Activated CD8-positive, alpha-beta T cell treated with anti-CD3 and anti-CD28 coated beads for 36 hours (primary cell): ENCODE measurements around the gene DSC1. TPM values are rescaled to one million over a fixed set of nuclear protein-coding genes. Genes with fewer than 3 reads are reported as not detected.

Experiments
- ATAC-seq: fragments of 200-7000 bp; cut with Tn5 transposase; one replicate; pipeline ENCODE4 v1.10.0; 2021; ENCODE audit warnings: mild to moderate bottlenecking, moderate library complexity
- CTCF ChIA-PET: fragments of 350-600 bp; sonication (Branson Sonifier 250); formaldehyde crosslinking; loops from one replicate; lab custom pipeline; 2021; ENCODE audit warnings: antibody characterized with exemption; lab: Charles Lee
- POLR2A ChIA-PET: fragments of 350-600 bp; sonication (Branson Sonifier 250); formaldehyde crosslinking; loops from one replicate; lab custom pipeline; 2021; ENCODE audit warnings: antibody characterized with exemption; lab: Charles Lee
- DNase-seq: peaks from one replicate; pipeline ENCODE4 v3.0.0-alpha.2; 2020
- H3K27ac Mint-ChIP-seq: one replicate; pipeline ENCODE4 v1.8.0; 2021; ENCODE audit warnings: mild to moderate bottlenecking, mixed read lengths
- H3K27me3 Mint-ChIP-seq: one replicate; pipeline ENCODE4 v1.8.0; 2021; ENCODE audit warnings: mixed read lengths
- H3K36me3 Mint-ChIP-seq: one replicate; pipeline ENCODE4 v1.8.0; 2021; ENCODE audit warnings: low read depth, mixed read lengths
- H3K4me1 Mint-ChIP-seq: one replicate; pipeline ENCODE4 v1.8.0; 2021; ENCODE audit warnings: low read depth, mixed read lengths
- H3K4me3 Mint-ChIP-seq: one replicate; pipeline ENCODE4 v1.8.0; 2021; ENCODE audit warnings: mild to moderate bottlenecking, moderate library complexity, mixed read lengths
- H3K9me3 Mint-ChIP-seq: one replicate; pipeline ENCODE4 v1.8.0; 2021; ENCODE audit warnings: mixed read lengths
- intact Hi-C: fragments of 100-400 bp; cut with micrococcal nuclease; formaldehyde crosslinking; loops from one replicate; pipeline ENCODE4 v1.10.0; 2022
- total RNA-seq, 2 experiments: library from RNA; stranded (reverse); gene quantifications; one replicate each; pipeline ENCODE4 v1.2.3, GENCODE V29; 2021
- TF ChIP-seq, protein P1 (sequence below): fragments of 200-600 bp; IDR thresholded peaks from one replicate; pipeline ENCODE4 v1.8.0; 2022; ENCODE audit warnings: antibody characterized with exemption, mild to moderate bottlenecking

DSC1 gene
- total RNA-seq, 2 experiments from 2014 or later: 0.16 to 0.23 TPM

DNA sequence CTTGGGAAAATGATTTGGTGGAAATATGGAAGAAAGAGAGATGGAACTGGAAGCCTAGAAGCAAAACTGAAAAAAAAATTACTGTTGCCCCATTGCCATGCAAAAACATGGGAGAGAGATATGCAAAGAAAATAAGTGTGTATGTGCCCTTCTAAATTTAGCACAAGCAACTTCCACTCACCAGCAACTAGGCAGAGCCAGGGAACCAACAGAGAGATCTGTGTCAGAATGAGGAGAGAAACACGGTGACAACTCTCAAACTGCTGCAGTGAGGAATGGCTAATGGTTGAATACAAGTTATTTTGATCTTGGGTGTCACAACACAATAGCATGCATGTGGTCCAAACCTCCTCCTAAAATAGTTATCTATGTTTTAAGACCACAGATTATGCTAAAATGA is 71.3 kb downstream of the DSC1 start:
- Mint-ChIP-seq H3K9me3 (no peaks in the 10 kb centered on the region), H3K27ac (no peak overlapping the region), H3K4me1 (no peaks in the 10 kb centered on the region), H3K36me3 (no peaks in the 10 kb centered on the region), H3K27me3 (no peaks in the 10 kb centered on the region), H3K4me3 (no peak overlapping the region)
- intact Hi-C loops: no loop called here
- TF ChIP-seq, protein P1, sequence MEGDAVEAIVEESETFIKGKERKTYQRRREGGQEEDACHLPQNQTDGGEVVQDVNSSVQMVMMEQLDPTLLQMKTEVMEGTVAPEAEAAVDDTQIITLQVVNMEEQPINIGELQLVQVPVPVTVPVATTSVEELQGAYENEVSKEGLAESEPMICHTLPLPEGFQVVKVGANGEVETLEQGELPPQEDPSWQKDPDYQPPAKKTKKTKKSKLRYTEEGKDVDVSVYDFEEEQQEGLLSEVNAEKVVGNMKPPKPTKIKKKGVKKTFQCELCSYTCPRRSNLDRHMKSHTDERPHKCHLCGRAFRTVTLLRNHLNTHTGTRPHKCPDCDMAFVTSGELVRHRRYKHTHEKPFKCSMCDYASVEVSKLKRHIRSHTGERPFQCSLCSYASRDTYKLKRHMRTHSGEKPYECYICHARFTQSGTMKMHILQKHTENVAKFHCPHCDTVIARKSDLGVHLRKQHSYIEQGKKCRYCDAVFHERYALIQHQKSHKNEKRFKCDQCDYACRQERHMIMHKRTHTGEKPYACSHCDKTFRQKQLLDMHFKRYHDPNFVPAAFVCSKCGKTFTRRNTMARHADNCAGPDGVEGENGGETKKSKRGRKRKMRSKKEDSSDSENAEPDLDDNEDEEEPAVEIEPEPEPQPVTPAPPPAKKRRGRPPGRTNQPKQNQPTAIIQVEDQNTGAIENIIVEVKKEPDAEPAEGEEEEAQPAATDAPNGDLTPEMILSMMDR: no peak
- ATAC-seq: no peak
- ChIA-PET POLR2A (no interaction called here), CTCF (no interaction called here)
- no peak for DNase-seq

DNA sequence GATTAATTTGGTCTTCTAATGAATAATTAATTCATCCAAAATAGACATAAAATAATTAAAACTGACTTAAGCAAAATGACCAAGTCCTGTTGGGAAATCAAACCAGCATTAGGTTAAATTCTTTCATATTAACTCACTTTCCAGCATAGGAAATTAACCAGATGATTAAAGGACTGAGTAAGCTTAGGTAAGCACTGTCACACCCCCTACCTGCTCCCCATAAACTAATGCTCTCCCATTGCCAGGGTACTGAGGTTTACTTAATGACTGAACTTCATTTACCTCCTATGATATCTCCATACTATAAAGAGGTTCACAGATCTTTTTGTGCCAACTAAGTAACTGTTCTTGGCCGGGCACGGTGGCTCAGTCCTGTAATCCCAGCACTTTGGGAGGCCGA is 74.1 kb downstream of the DSC1 start:
- POLR2A ChIA-PET: no interaction called here
- intact Hi-C loops: no loop called here
- H3K27me3 Mint-ChIP-seq: no peaks in the 10 kb centered on the region
- H3K4me1 Mint-ChIP-seq: no peaks in the 10 kb centered on the region
- ATAC-seq (no peak), DNase-seq (no peak)
- no peak overlapping the region for H3K4me3 Mint-ChIP-seq
- no peaks in the 10 kb centered on the region for H3K9me3 Mint-ChIP-seq
- H3K36me3 Mint-ChIP-seq: no peaks in the 10 kb centered on the region
- TF ChIP-seq, protein P1: no peak
- CTCF ChIA-PET: no interaction called here
- no peak overlapping the region for H3K27ac Mint-ChIP-seq

DNA sequence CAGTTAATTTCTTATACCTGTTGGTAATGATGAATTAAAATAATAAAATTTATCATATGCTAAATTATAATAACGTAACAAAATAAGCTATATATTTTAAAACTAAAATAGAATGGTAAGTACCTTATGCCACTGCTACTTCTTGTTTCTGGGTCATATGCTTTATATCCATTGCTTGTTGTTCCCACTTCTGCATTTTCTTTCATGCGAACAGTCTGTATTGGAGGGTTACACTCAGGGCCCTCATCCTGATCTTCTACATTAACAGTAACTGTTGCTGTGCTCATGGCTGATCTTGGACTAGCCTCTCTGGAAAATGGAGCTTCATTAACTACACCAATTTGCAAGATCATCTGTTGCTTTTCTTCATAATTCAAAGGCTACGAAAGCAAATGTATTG is 82.7 kb downstream of the DSC1 start:
- no peaks in the 10 kb centered on the region for H3K27me3 Mint-ChIP-seq

More for the DNA sequence above, 82.7 kb downstream of the DSC1 start:
- POLR2A ChIA-PET: no interaction called here
- TF ChIP-seq, protein P1: no peak
- Mint-ChIP-seq H3K4me3 (no peak overlapping the region), H3K4me1 (no peaks in the 10 kb centered on the region), H3K36me3 (no peaks in the 10 kb centered on the region), H3K9me3 (peaks cover 2% of the 10 kb centered on the region), H3K27ac (no peak overlapping the region)
- intact Hi-C loops: no loop called here
- no peak for ATAC-seq
- CTCF ChIA-PET: no interaction called here
- no peak for DNase-seq

Other genes starting within 250 kb of the DSC1 start
- gene DSC3, start 120.1 kb downstream of the DSC1 start, total RNA-seq: under 1 TPM in 1 of 2 experiments, not detected in 1; 0.04 TPM
- not detected for gene DSC2, start 60.4 kb downstream of the DSC1 start, total RNA-seq
- not detected for gene DSG1, start 155.3 kb upstream of the DSC1 start, total RNA-seq
- not detected for gene DSG4, start 213.9 kb upstream of the DSC1 start, total RNA-seq